Neuronal stem cell (in vitro differentiated cells): ENCODE data around the gene STAT5B.

Experiments used
- DNase-seq: peaks from one replicate; pipeline ENCODE4 v3.0.0-alpha.2; 2013; ENCODE audit warnings: low spot score
- H2AFZ ChIP-seq: one replicate; pipeline ENCODE4 v1.6.1; 2013; ENCODE audit warnings: mild to moderate bottlenecking, low read length, inconsistent platforms
- H2AK5ac ChIP-seq: 2 replicates; pipeline ENCODE4 v1.6.1; 2013; ENCODE audit warnings: low read depth, mild to moderate bottlenecking, inconsistent platforms, low read length, moderate library complexity, mixed read lengths
- H2BK120ac ChIP-seq: 2 replicates; pipeline ENCODE4 v1.6.1; 2013; ENCODE audit warnings: low read depth, mild to moderate bottlenecking, inconsistent platforms, low read length, moderate library complexity, mixed read lengths
- H2BK12ac ChIP-seq: one replicate; pipeline ENCODE4 v1.6.1; 2013; ENCODE audit warnings: low read length, inconsistent platforms
- H2BK15ac ChIP-seq: 2 replicates; pipeline ENCODE4 v1.6.1; 2013; ENCODE audit warnings: mild to moderate bottlenecking, low read length, inconsistent platforms, mixed read lengths
- H2BK5ac ChIP-seq: one replicate; pipeline ENCODE4 v1.6.1; 2013; ENCODE audit warnings: inconsistent platforms, mild to moderate bottlenecking, low read length, moderate library complexity
- H3K14ac ChIP-seq: one replicate; pipeline ENCODE4 v1.6.1; 2013; ENCODE audit warnings: low read length, inconsistent platforms
- H3K18ac ChIP-seq: 2 replicates; pipeline ENCODE4 v1.6.1; 2013; ENCODE audit warnings: low read length, inconsistent platforms
- H3K23ac ChIP-seq: 2 replicates; pipeline ENCODE4 v1.6.1; 2013; ENCODE audit warnings: low read depth, mild to moderate bottlenecking, mixed read lengths, low read length, inconsistent platforms; ENCODE audit not compliant: poor library complexity
- H3K27ac ChIP-seq: replicated peaks from 3 replicates; pipeline ENCODE4 v1.5.1; 2013; ENCODE audit warnings: low read length, inconsistent platforms
- H3K27me3 ChIP-seq, 3 experiments: 2 replicates each; pipeline ENCODE4 v1.6.1; 2013; ENCODE audit warnings: low read length in 3 of 3, mild to moderate bottlenecking in 2 of 3, inconsistent platforms in 1 of 3, low read depth in 1 of 3, mixed read lengths in 1 of 3, moderate library complexity in 1 of 3; ENCODE audit not compliant: control insufficient read depth in 3 of 3, insufficient read depth in 3 of 3
- H3K36me3 ChIP-seq, 2 donors: replicated peaks in 1 of 2; 2 replicates each; pipeline ENCODE4 v1.6.1; 2013; ENCODE audit warnings: low read length in 2 of 2; ENCODE audit not compliant: control insufficient read depth in 2 of 2, insufficient read depth in 2 of 2
- H3K4ac ChIP-seq: 2 replicates; pipeline ENCODE4 v1.6.1; 2013; ENCODE audit warnings: inconsistent platforms, mild to moderate bottlenecking, low read length, moderate library complexity
- H3K4me1 ChIP-seq, 2 donors: 1 replicate in 1 of 2; 2 replicates in 1 of 2; pipeline ENCODE4 v1.6.1; 2013; ENCODE audit warnings: low read length in 2 of 2, low read depth in 1 of 2; ENCODE audit not compliant: control insufficient read depth in 2 of 2, insufficient read depth in 1 of 2
- H3K4me2 ChIP-seq: one replicate; pipeline ENCODE4 v1.6.1; 2013; ENCODE audit warnings: mild to moderate bottlenecking, low read length, inconsistent platforms; ENCODE audit not compliant: insufficient read depth, poor library complexity, severe bottlenecking
- H3K4me3 ChIP-seq, 2 donors: 2 replicates each; pipeline ENCODE4 v1.5.1; 2013; ENCODE audit warnings: low read length in 2 of 2, mild to moderate bottlenecking in 2 of 2, inconsistent platforms in 1 of 2, moderate library complexity in 1 of 2
- H3K79me1 ChIP-seq: one replicate; pipeline ENCODE4 v1.6.1; 2013; ENCODE audit warnings: low read depth, mild to moderate bottlenecking, inconsistent platforms, low read length, moderate library complexity
- H3K9ac ChIP-seq: one replicate; pipeline ENCODE4 v1.6.1; 2013; ENCODE audit warnings: mild to moderate bottlenecking, low read depth, low read length, inconsistent platforms; ENCODE audit not compliant: poor library complexity
- H3K9me3 ChIP-seq, 2 donors: replicated peaks in 1 of 2; 2 replicates each; pipeline versions ENCODE3 to v1.6.1; 2013; ENCODE audit warnings: low read length in 2 of 2, mild to moderate bottlenecking in 2 of 2, inconsistent platforms in 1 of 2, low read depth in 1 of 2, mixed read lengths in 1 of 2, moderate library complexity in 1 of 2; ENCODE audit not compliant: control insufficient read depth in 2 of 2, insufficient read depth in 1 of 2
- H4K8ac ChIP-seq: one replicate; pipeline ENCODE4 v1.6.1; 2013; ENCODE audit warnings: low read depth, mild to moderate bottlenecking, inconsistent platforms, low read length, moderate library complexity
- H4K91ac ChIP-seq: one replicate; pipeline ENCODE4 v1.6.1; 2013; ENCODE audit warnings: low read length, low read depth, mild to moderate bottlenecking, inconsistent platforms; ENCODE audit not compliant: poor library complexity
- WGBS, 2 donors: extraction: QIAGEN DNeasy Blood & Tissue Kit; methylation state at CpG; one replicate each; pipeline ENCODE4 v1.1.7; 2013; ENCODE audit warnings: missing lambda C conversion rate in 2 of 2, mixed read lengths in 1 of 2; ENCODE audit not compliant: insufficient read length in 2 of 2, insufficient replicate concordance in 1 of 2; ENCODE audit errors: extremely low coverage in 2 of 2; 5-methylcytosine and 5-hydroxymethylcytosine counted together

Gene STAT5B

GRCh38 chr17:42253578-42253977 lies 22.6 kb downstream of the STAT5B start:
- Histone ChIP-seq H4K91ac (no peak overlapping the region), H3K4ac (no peak overlapping the region), H2BK15ac (no peak overlapping the region), H3K36me3 (no peaks in the 10 kb centered on the region), H3K79me1 (no peaks in the 10 kb centered on the region), H3K9me3 (no peaks in the 10 kb centered on the region), H3K14ac (no peak overlapping the region), H2AK5ac (no peak overlapping the region), H3K23ac (no peak overlapping the region), H3K9ac (no peak overlapping the region), H2BK12ac (no peak overlapping the region), H3K27me3 (no peaks in the 10 kb centered on the region), H4K8ac (no peak overlapping the region), H3K27ac (no peak overlapping the region), H3K18ac (no peak overlapping the region), H3K4me3 (no peak overlapping the region), H3K4me1 (peaks cover 3% of the 10 kb centered on the region in 2 donors), H2BK120ac (no peak overlapping the region), H2BK5ac (no peak overlapping the region), H3K4me2 (no peak overlapping the region), H2AFZ (no peak overlapping the region)
- no CpG with 5 or more reads among the region's 5 CpGs for WGBS, 2 donors
- no peak for DNase-seq

GRCh38 chr17:42252597-42253550 lies 23.3 kb downstream of the STAT5B start:
- H2BK5ac ChIP-seq = no peak overlapping the region
- H2BK12ac ChIP-seq = no peak overlapping the region
- H3K9me3 ChIP-seq = no peaks in the 10 kb centered on the region
- H3K27me3 ChIP-seq = no peaks in the 10 kb centered on the region
- peaks cover 5 to 8% of the 10 kb centered on the region in 2 donors for H3K4me1 ChIP-seq
- no CpG with 5 or more reads among the region's 4 CpGs for WGBS, 2 donors
- H3K27ac ChIP-seq = no peak overlapping the region
- no peak for DNase-seq
- no peak overlapping the region for H3K14ac ChIP-seq
- H3K4me3 ChIP-seq = no peak overlapping the region
- H3K18ac ChIP-seq = no peak overlapping the region
- no peak overlapping the region for H3K9ac ChIP-seq
- no peak overlapping the region for H3K4me2 ChIP-seq
- no peak overlapping the region for H2BK120ac ChIP-seq
- H2AFZ ChIP-seq = no peak overlapping the region
- no peak overlapping the region for H3K4ac ChIP-seq
- H3K79me1 ChIP-seq = no peaks in the 10 kb centered on the region
- no peaks in the 10 kb centered on the region for H3K36me3 ChIP-seq
- no peak overlapping the region for H2AK5ac ChIP-seq
- no peak overlapping the region for H4K8ac ChIP-seq
- H3K23ac ChIP-seq = no peak overlapping the region
- no peak overlapping the region for H2BK15ac ChIP-seq
- no peak overlapping the region for H4K91ac ChIP-seq

DNA sequence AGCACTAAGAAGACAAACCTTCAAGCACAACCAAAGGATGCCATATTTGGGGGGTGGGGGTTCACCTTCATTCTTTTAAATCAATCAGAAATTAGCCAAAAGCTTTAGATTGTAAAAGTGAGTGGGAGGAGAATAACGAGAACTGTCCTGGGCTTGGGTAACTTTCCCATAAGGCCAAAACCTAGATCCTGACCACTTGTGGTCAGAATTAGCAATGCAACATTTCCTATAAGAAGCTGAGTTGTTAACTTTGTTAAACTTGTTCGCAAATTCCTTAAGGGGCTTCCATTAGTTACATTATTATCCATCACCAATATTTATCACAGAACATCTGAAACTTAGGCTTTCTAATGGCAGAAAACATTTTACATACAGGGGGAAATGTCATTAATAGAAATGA lies 25.1 kb downstream of the STAT5B start:
- Histone ChIP-seq H3K36me3 (no peaks in the 10 kb centered on the region), H2BK5ac (no peak overlapping the region), H3K4me2 (no peak overlapping the region), H3K4me1 (peaks cover 5 to 8% of the 10 kb centered on the region in 2 donors), H3K4ac (no peak overlapping the region), H4K91ac (no peak overlapping the region), H3K18ac (no peak overlapping the region), H2AK5ac (no peak overlapping the region), H2BK15ac (no peak overlapping the region), H3K23ac (no peak overlapping the region), H3K14ac (no peak overlapping the region), H3K79me1 (no peaks in the 10 kb centered on the region), H2BK120ac (no peak overlapping the region), H4K8ac (no peak overlapping the region), H3K4me3 (no peak overlapping the region), H2AFZ (no peak overlapping the region), H2BK12ac (no peak overlapping the region), H3K27me3 (no peaks in the 10 kb centered on the region), H3K27ac (no peak overlapping the region), H3K9ac (no peak overlapping the region), H3K9me3 (no peaks in the 10 kb centered on the region)
- DNase-seq = no peak
- WGBS, 2 donors = no CpG with 5 or more reads among the region's 2 CpGs

DNA sequence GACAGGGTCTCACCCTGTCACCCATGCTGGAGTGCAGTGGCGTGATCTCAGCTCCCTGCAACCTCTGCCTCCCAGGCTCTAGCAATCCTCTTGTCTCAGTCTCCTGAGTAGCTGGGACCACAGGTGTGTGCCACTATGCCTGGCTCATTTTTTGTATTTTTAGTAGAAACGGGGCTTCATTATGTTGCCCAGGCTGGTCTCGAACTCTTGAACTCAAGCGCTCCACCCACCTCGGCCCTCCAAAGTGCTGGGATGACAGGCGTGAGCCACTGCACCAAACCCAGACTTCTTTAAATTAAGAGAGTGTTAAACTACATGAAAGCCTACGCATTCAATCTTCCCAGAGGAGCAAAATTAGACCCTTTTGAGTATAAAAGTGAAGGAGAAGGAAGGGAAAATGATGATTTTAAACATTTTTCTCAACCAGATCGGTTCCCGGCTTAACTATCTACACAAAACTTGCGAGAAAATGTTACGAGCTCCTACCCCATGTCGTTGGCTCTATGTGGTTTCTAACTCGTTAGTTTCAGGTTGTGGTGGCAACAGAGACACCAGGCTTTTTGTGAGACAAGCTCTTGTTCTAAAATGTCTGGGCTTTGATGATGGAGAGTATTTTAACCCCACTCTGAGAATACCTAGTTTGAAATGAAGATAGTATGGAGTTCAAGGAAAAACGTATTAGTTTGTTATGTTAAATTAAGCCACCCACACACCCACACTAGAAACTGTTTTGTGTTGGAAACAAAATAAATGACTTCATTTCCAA lies 26.3 kb downstream of the STAT5B start:
- Histone ChIP-seq H3K23ac (no peak overlapping the region), H3K4me3 (no peak overlapping the region), H2BK120ac (no peak overlapping the region), H2BK5ac (no peak overlapping the region), H3K36me3 (no peaks in the 10 kb centered on the region), H3K4me1 (peaks cover 5 to 8% of the 10 kb centered on the region in 2 donors), H2BK12ac (no peak overlapping the region), H3K27ac (no peak overlapping the region), H3K18ac (no peak overlapping the region), H3K79me1 (no peaks in the 10 kb centered on the region), H4K8ac (no peak overlapping the region), H3K9me3 (no peaks in the 10 kb centered on the region), H3K9ac (no peak overlapping the region), H2BK15ac (no peak overlapping the region), H2AFZ (no peak overlapping the region), H4K91ac (no peak overlapping the region), H3K4ac (no peak overlapping the region), H3K27me3 (no peaks in the 10 kb centered on the region), H2AK5ac (no peak overlapping the region), H3K14ac (no peak overlapping the region), H3K4me2 (no peak overlapping the region)
- no CpG with 5 or more reads among the region's 14 CpGs for WGBS, 2 donors
- no peak for DNase-seq
